Keratinocyte (primary cell): ENCODE results near the gene PHF12.

Experiments used
- CTCF ChIP-seq, 3 experiments: IDR thresholded peaks in 1 of 3; conservative IDR thresholded peaks in 1 of 3; optimal IDR thresholded peaks in 1 of 3; 2 replicates in 2 of 3; 3 replicates in 1 of 3; pipeline versions ENCODE3 to v1.5.1; 2011; ENCODE audit warnings: low read length in 3 of 3, mild to moderate bottlenecking in 3 of 3, moderate library complexity in 2 of 3, control low read depth in 1 of 3, inconsistent platforms in 1 of 3; ENCODE audit not compliant: insufficient read depth in 2 of 3; ENCODE audit errors: extremely low read depth in 1 of 3
- EZH2 ChIP-seq: IDR thresholded peaks from one replicate; pipeline ENCODE4 v1.6.1; 2012; ENCODE audit warnings: inconsistent platforms, mild to moderate bottlenecking, low read length, moderate library complexity

GRCh38 chr17:28944343-28944742 lies 7.0 kb downstream of the PHF12 start:
- TF ChIP-seq EZH2, result no peak
- no peak for TF ChIP-seq CTCF (optimal IDR thresholded peaks at IDR 0.05 in 1 of 3, IDR thresholded peaks at IDR 0.05 in 1 of 3, conservative IDR thresholded peaks at IDR 0.05 in 1 of 3; ENCODE audit: extremely low read depth in 1 of 3, insufficient read depth in 2 of 3, low read length in 3 of 3)
